Motor neuron (in vitro differentiated cells): Measurements from ENCODE around the gene ZNF76. TPM values are rescaled to one million over a fixed set of nuclear protein-coding genes. Genes with fewer than 3 reads are reported as not detected.

Experiments
- ATAC-seq, 8 experiments: fragments of 200-7000 bp; cut with Tn5 transposase; replicated peaks in 6 of 8; 2 replicates each; pipeline ENCODE4 v1.8.0; 2021; ENCODE audit warnings: mild to moderate bottlenecking in 8 of 8, moderate library complexity in 8 of 8
- H3K27ac ChIP-seq, 2 donors: fragments of 250-450 bp; sonication (Bioruptor Pico); 2 replicates each; pipeline ENCODE4 v1.9.0; 2021; ENCODE audit warnings: antibody characterized with exemption in 2 of 2, mild to moderate bottlenecking in 2 of 2, moderate library complexity in 1 of 2
- H3K4me1 ChIP-seq, 2 donors: fragments of 250-450 bp; sonication (Bioruptor Pico); replicated peaks in 1 of 2; 2 replicates each; pipeline ENCODE4 v1.6.1; 2021; ENCODE audit warnings: antibody characterized with exemption in 2 of 2, mild to moderate bottlenecking in 2 of 2, moderate library complexity in 1 of 2
- H3K4me3 ChIP-seq, 5 donors: fragments of 250-450 bp; sonication (Bioruptor Pico); 2 replicates each; pipeline ENCODE4 v1.9.0; 2021; ENCODE audit warnings: antibody characterized with exemption in 5 of 5, mild to moderate bottlenecking in 5 of 5, moderate library complexity in 4 of 5
- whole genome bisulfite sequencing, 10 experiments: fragments of 450-650 bp; shearing (Covaris generic); methylation state at CpG; one replicate each; pipeline ENCODE4 v1.0.0; 2022; 5-methylcytosine and 5-hydroxymethylcytosine counted together
- in situ Hi-C, 9 experiments: fragments of 400-800 bp; cut with MboI; loops; one replicate each; pipeline ENCODE4 v1.15.0; 2021; ENCODE audit warnings: low sequenced_read_pairs in 9 of 9, low pct_unique_long_range_greater_than_20kb in 2 of 9; ENCODE audit not compliant: unreplicated experiment in 9 of 9
- total RNA-seq, 8 experiments: library from RNA; unstranded; fragments of 300-600 nt; gene quantifications; 2 replicates each; pipeline versions ENCODE4 v1.2.3 to v1.2.4, GENCODE V29; 2022

ZNF76 gene
- total RNA-seq, 8 experiments from 2014 or later, result 12.6 to 40.3 (median 23.2) TPM

GRCh38 chr6:35282472-35282871 lies 22.9 kb downstream of the ZNF76 start:
- ATAC-seq, result no peak
- Histone ChIP-seq H3K4me1 (no peaks in the 10 kb centered on the region), H3K4me3 (no peak overlapping the region), H3K27ac (no peak overlapping the region)
- 38 to 100% (median 86%) methylated on average over 1 to 2 of the region's 2 CpGs; no CpG with 5 or more reads in 3 of the 10 experiments for WGBS, 10 experiments
- in situ Hi-C loops, result no loop called here

- Histone ChIP-seq H3K4me1 (no peaks in the 10 kb centered on the region), H3K27ac (no peak overlapping the region), H3K4me3 (no peak overlapping the region)
- no peak for ATAC-seq
- 86 to 100% (median 100%) methylated on average over 1 to 2 of the region's 2 CpGs; no CpG with 5 or more reads in 5 of the 10 experiments for WGBS, 10 experiments
- in situ Hi-C loops, result no loop called here
Observed at GRCh38 chr6:35283361-35283760, 23.8 kb downstream of the ZNF76 start.

- 50 to 100% (median 96%) methylated on average over 1 to 5 of the region's 12 CpGs; no CpG with 5 or more reads in 3 of the 10 experiments for WGBS, 10 experiments
- in situ Hi-C loops, result no loop called here
- ATAC-seq, result no peak
- no peak overlapping the region for H3K27ac ChIP-seq
- no peaks in the 10 kb centered on the region for H3K4me1 ChIP-seq
- H3K4me3 ChIP-seq, result no peak overlapping the region
Observed at GRCh38 chr6:35287671-35288396, 28.3 kb downstream of the ZNF76 start.

GRCh38 chr6:35288834-35289233 lies 29.3 kb downstream of the ZNF76 start:
- WGBS, 10 experiments, result 90 to 100% (median 100%) methylated on average over 1 to 3 of the region's 4 CpGs; no CpG with 5 or more reads in 3 of the 10 experiments
- in situ Hi-C loops, result no loop called here
- no peak for ATAC-seq

GRCh38 chr6:35291491-35291890 lies 32.0 kb downstream of the ZNF76 start:
- in situ Hi-C loops, result no loop called here

More at GRCh38 chr6:35288834-35289233, 29.3 kb downstream of the ZNF76 start:
- H3K27ac ChIP-seq, result no peak overlapping the region
- H3K4me3 ChIP-seq, result no peak overlapping the region
- no peaks in the 10 kb centered on the region for H3K4me1 ChIP-seq

GRCh38 chr6:35292494-35292893 lies 33.0 kb downstream of the ZNF76 start:
- Histone ChIP-seq H3K4me1 (peaks cover 0 to 2% of the 10 kb centered on the region in 2 donors), H3K27ac (no peak overlapping the region), H3K4me3 (no peak overlapping the region)
- ATAC-seq, result no peak
- 40 to 50% methylated on average over 2 of the region's 15 CpGs; no CpG with 5 or more reads in 8 of the 10 experiments for WGBS, 10 experiments
- in situ Hi-C loops, result no loop called here

More at GRCh38 chr6:35291491-35291890, 32.0 kb downstream of the ZNF76 start:
- Histone ChIP-seq H3K27ac (no peak overlapping the region), H3K4me3 (no peak overlapping the region), H3K4me1 (no peaks in the 10 kb centered on the region)
- 80 to 100% (median 89%) methylated on average over 1 to 10 of the region's 13 CpGs; no CpG with 5 or more reads in 6 of the 10 experiments for WGBS, 10 experiments
- ATAC-seq, result no peak

GRCh38 chr6:35293681-35294080 lies 34.1 kb downstream of the ZNF76 start:
- ATAC-seq, result no peak
- H3K27ac ChIP-seq, result no peak overlapping the region
- H3K4me1 ChIP-seq, result peaks cover 0 to 7% of the 10 kb centered on the region in 2 donors
- in situ Hi-C loops, result no loop called here
- 78 to 100% (median 91%) methylated on average over 1 to 7 of the region's 9 CpGs; no CpG with 5 or more reads in 4 of the 10 experiments for WGBS, 10 experiments
- no peak overlapping the region for H3K4me3 ChIP-seq

- ATAC-seq, result peak in 6 of 8 experiments; percentile 15 to 61 (median 52)
- WGBS, 10 experiments, result 0 to 100% (median 55%) methylated on average over 1 to 10 of the region's 10 CpGs; no CpG with 5 or more reads in 1 of the 10 experiments
- peaks cover 0 to 7% of the 10 kb centered on the region in 2 donors for H3K4me1 ChIP-seq
- H3K27ac ChIP-seq, result no peak overlapping the region
- H3K4me3 ChIP-seq, result no peak overlapping the region
- in situ Hi-C loops, result no loop called here
Observed at GRCh38 chr6:35294308-35294945, 34.9 kb downstream of the ZNF76 start.

- Histone ChIP-seq H3K4me3 (no peak overlapping the region), H3K4me1 (peaks cover 0 to 7% of the 10 kb centered on the region in 2 donors), H3K27ac (no peak overlapping the region)
- no peak for ATAC-seq
- in situ Hi-C loops, result no loop called here
- 62 to 100% methylated on average over 1 to 2 of the region's 2 CpGs; no CpG with 5 or more reads in 8 of the 10 experiments for WGBS, 10 experiments
Observed at GRCh38 chr6:35295036-35295435, 35.5 kb downstream of the ZNF76 start.

- Histone ChIP-seq H3K4me1 (peaks cover 0 to 7% of the 10 kb centered on the region in 2 donors), H3K4me3 (no peak overlapping the region), H3K27ac (no peak overlapping the region)
- WGBS, 10 experiments, result 0 to 100% (median 62%) methylated on average over 1 to 3 of the region's 3 CpGs; no CpG with 5 or more reads in 3 of the 10 experiments
- no peak for ATAC-seq
- in situ Hi-C loops, result no loop called here
Observed at GRCh38 chr6:35295521-35296315, 36.2 kb downstream of the ZNF76 start.

GRCh38 chr6:35296931-35297600 lies 37.5 kb downstream of the ZNF76 start:
- no peak overlapping the region for H3K27ac ChIP-seq
- ATAC-seq, result no peak
- H3K4me3 ChIP-seq, result no peak overlapping the region
- 60 to 100% (median 83%) methylated on average over 1 to 4 of the region's 6 CpGs; no CpG with 5 or more reads in 4 of the 10 experiments for WGBS, 10 experiments
- peaks cover 0 to 7% of the 10 kb centered on the region in 2 donors for H3K4me1 ChIP-seq
- in situ Hi-C loops, result no loop called here
